Activated CD4-positive, alpha-beta T cell treated with anti-CD3 and anti-CD28 coated beads, Interleukin-2, amount 10 ng/mL, durations not matched to agents 7 days and 5 days (primary cell): ENCODE measurements around the gene NCBP1. TPM values are rescaled to one million over a fixed set of nuclear protein-coding genes. Genes with fewer than 3 reads are reported as not detected.
"Not testable (repeated sequence)": the region's sequence is repeated elsewhere in the genome, so short reads cannot be mapped to it uniquely, and the experiment has no call there.

Experiments used
- CTCF ChIA-PET: fragments of 350-600 bp; sonication (Branson Sonifier 250); formaldehyde crosslinking; loops from one replicate; lab custom pipeline; 2021; ENCODE audit warnings: antibody characterized with exemption; lab: Charles Lee
- POLR2A ChIA-PET: fragments of 350-600 bp; sonication (Branson Sonifier 250); formaldehyde crosslinking; loops from one replicate; lab custom pipeline; 2021; ENCODE audit warnings: antibody characterized with exemption; lab: Charles Lee
- DNase-seq: peaks from one replicate; pipeline ENCODE4 v3.0.0-alpha.2; 2020
- H3K27ac Mint-ChIP-seq: one replicate; pipeline ENCODE4 v1.8.0; 2021; ENCODE audit warnings: mild to moderate bottlenecking, moderate library complexity, mixed read lengths
- H3K27me3 Mint-ChIP-seq: one replicate; pipeline ENCODE4 v1.8.0; 2021; ENCODE audit warnings: mixed read lengths
- H3K36me3 Mint-ChIP-seq: one replicate; pipeline ENCODE4 v1.8.0; 2021; ENCODE audit warnings: low read depth, mixed read lengths
- H3K4me1 Mint-ChIP-seq: one replicate; pipeline ENCODE4 v1.8.0; 2021; ENCODE audit warnings: mixed read lengths
- H3K4me3 Mint-ChIP-seq: one replicate; pipeline ENCODE4 v1.8.0; 2021; ENCODE audit warnings: mild to moderate bottlenecking, moderate library complexity, mixed read lengths
- H3K9me3 Mint-ChIP-seq: one replicate; pipeline ENCODE4 v1.8.0; 2021; ENCODE audit warnings: mixed read lengths
- total RNA-seq, 2 experiments: library from RNA; stranded (reverse); gene quantifications; one replicate each; pipeline ENCODE4 v1.2.3, GENCODE V29; 2021

Gene NCBP1, protein sequence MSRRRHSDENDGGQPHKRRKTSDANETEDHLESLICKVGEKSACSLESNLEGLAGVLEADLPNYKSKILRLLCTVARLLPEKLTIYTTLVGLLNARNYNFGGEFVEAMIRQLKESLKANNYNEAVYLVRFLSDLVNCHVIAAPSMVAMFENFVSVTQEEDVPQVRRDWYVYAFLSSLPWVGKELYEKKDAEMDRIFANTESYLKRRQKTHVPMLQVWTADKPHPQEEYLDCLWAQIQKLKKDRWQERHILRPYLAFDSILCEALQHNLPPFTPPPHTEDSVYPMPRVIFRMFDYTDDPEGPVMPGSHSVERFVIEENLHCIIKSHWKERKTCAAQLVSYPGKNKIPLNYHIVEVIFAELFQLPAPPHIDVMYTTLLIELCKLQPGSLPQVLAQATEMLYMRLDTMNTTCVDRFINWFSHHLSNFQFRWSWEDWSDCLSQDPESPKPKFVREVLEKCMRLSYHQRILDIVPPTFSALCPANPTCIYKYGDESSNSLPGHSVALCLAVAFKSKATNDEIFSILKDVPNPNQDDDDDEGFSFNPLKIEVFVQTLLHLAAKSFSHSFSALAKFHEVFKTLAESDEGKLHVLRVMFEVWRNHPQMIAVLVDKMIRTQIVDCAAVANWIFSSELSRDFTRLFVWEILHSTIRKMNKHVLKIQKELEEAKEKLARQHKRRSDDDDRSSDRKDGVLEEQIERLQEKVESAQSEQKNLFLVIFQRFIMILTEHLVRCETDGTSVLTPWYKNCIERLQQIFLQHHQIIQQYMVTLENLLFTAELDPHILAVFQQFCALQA
- total RNA-seq: 10 to 100 TPM; 42.4 to 51.1 TPM

DNA sequence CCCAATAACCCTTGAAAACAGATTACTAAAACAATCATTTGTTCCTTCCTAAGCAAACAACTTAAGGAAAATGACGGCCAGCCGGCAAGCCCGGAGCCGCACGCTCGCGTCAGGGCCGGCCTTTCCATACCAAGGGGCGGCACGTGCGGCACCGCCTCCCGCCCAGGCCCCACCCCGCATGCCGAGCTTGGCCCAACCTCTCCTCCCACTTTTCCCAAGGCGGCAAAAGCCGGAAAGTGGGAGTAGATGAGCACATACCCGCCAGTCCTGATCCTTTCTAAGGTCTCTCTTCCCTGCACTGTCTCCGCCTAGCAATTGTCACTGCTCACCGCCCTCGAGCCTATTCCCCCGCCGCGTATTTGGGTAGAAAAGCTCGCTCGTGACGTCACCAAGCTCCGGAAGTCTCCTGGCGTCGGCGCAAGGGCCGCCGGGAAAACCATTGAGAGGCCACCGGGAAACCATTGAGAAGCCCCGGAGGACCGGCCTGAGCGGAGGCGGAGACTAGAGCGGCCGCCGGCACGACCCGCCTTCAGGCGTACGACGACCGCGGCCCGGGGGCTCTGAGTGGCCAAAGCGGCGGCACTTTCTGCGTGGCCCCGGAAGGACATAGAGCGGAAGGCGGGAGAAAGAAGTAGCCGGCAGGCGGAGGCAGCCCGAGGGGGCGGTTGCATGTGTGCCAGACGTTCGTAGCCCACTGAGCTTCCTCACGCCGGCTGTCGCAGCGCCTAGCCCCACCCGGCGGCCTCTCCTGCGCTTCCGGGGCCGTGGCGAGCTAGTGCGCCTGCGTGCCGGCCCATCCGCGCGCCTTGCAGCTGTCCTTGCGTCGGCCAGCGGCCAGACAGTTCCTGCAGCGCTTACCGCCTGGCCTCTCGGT, at the start of gene NCBP1, which contains the start of gene TSTD2:
Gene NCBP1 (plus strand): TSS at position 837 of the 874 bp plus-strand sequence. CDS start 61 bp downstream, outside the sequence.
Gene TSTD2 (minus strand): TSS at position 384 of the 874 bp plus-strand sequence. CDS start 5,806 bp downstream, outside the sequence.
- peak; percentile 96 for DNase-seq
- H3K9me3 Mint-ChIP-seq: no peaks in the 10 kb centered on the region
- H3K36me3 Mint-ChIP-seq: peaks cover 10% of the 10 kb centered on the region
- peaks cover 55% of the 10 kb centered on the region for H3K4me1 Mint-ChIP-seq
- H3K27me3 Mint-ChIP-seq: no peaks in the 10 kb centered on the region
- ChIA-PET POLR2A (interaction anchor here (0.5 to 1.1 kb wide), 5 partner anchors 17 to 395 kb away, joined by 3 to 4 read pairs (median 3); partner anchors contain the start of gene XPA), CTCF (interaction anchor here (0.6 to 2.3 kb wide), 14 partner anchors 10 to 588 kb away, joined by 3 to 10 read pairs (median 3); no protein-coding TSS in a partner anchor)
- peak within 1 kb of the TSS; percentile 93 for H3K4me3 Mint-ChIP-seq
- peak within 1 kb of the TSS; percentile 100 for H3K27ac Mint-ChIP-seq

DNA sequence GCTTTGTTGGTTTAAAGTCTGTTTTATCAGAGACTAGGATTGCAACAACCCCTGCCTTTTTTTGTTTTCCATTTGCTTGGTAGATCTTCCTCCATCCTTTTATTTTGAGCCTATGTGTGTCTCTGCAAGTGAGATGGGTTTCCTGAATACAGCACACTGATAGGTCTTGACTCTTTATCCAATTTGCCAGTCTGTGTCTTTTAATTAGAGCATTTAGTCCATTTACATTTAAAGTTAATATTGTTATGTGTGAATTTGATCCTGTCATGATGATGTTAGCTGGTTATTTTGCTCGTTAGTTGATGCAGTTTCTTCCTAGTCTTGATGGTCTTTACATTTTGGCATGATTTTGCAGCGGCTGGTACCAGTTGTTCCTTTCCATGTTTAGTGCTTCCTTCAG, 48.8 kb upstream of the NCBP1 start:
- CTCF ChIA-PET, POLR2A ChIA-PET, H3K4me1 Mint-ChIP-seq, H3K36me3 Mint-ChIP-seq, DNase-seq, H3K4me3 Mint-ChIP-seq, H3K27ac Mint-ChIP-seq, H3K9me3 Mint-ChIP-seq, H3K27me3 Mint-ChIP-seq: not testable (repeated sequence)

DNA sequence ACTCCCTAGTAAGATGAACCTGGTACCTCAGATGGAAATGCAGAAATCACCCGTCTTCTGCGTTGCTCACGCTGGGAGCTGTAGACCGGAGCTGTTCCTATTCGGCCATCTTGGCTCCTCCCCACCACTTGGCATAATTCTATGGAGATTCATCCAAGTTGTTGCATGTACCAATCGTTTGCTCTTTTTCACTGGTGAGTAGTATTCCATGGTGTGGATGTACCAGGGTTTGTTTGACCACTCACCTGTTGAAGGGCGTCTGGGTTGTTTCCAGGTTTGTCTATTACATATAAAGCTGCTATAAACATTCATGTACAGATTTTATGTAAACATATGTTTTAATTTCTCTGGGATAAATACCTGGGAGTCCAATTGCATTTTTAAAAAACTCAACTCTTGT, 46.7 kb upstream of the NCBP1 start:
- H3K27me3 Mint-ChIP-seq, H3K36me3 Mint-ChIP-seq, POLR2A ChIA-PET, H3K9me3 Mint-ChIP-seq, H3K4me1 Mint-ChIP-seq, CTCF ChIA-PET, DNase-seq, H3K27ac Mint-ChIP-seq, H3K4me3 Mint-ChIP-seq: not testable (repeated sequence)

DNA sequence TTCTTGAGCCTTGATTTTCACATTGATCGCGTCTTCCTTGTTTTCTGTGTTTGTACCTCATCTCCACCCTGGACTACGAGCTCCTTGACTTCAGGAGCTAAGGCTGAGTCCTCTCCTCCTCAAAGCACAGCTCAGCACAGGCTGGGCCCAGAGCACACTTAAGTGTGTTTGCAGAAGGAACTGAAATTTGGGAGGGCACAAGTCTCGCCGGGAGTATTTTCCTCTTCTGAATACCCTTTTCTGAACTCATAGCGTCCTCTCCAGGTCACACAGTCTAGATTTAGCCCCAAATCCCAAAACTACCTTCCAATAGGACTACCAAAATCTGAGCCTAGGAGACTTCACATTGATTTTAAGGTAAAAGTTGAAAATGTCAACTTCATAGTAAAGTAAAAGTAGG, 42.1 kb upstream of the NCBP1 start:
- no peak overlapping the region for H3K27ac Mint-ChIP-seq
- no peaks in the 10 kb centered on the region for H3K4me1 Mint-ChIP-seq
- ChIA-PET CTCF (no interaction called here), POLR2A (no interaction called here)
- no peaks in the 10 kb centered on the region for H3K36me3 Mint-ChIP-seq
- no peak overlapping the region for H3K4me3 Mint-ChIP-seq
- DNase-seq: no peak
- no peaks in the 10 kb centered on the region for H3K27me3 Mint-ChIP-seq
- peaks cover 9% of the 10 kb centered on the region for H3K9me3 Mint-ChIP-seq

DNA sequence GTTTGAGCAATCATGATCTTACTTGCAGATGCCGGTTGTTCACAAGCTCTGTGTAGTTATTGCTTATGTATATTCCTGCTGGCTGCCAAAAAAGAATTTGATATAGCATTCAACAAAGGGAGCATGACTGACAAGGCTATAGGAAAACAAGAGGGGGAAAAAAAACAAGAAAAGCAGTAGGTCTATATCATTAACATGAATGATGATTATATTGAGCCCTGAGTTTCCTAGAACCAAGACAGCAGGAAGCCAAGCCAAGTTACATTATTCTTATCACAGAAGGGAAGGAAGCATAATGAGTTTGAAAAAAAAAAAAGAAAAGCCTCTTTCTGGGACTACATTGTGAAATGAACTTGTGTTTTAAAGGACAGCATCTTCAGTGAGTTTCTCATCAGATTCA, 41.5 kb upstream of the NCBP1 start:
- POLR2A ChIA-PET: no interaction called here
- no peaks in the 10 kb centered on the region for H3K4me1 Mint-ChIP-seq
- peaks cover 5% of the 10 kb centered on the region for H3K9me3 Mint-ChIP-seq
- CTCF ChIA-PET: no interaction called here
- no peak overlapping the region for H3K27ac Mint-ChIP-seq
- no peak for DNase-seq
- no peaks in the 10 kb centered on the region for H3K27me3 Mint-ChIP-seq
- no peak overlapping the region for H3K4me3 Mint-ChIP-seq
- H3K36me3 Mint-ChIP-seq: no peaks in the 10 kb centered on the region

DNA sequence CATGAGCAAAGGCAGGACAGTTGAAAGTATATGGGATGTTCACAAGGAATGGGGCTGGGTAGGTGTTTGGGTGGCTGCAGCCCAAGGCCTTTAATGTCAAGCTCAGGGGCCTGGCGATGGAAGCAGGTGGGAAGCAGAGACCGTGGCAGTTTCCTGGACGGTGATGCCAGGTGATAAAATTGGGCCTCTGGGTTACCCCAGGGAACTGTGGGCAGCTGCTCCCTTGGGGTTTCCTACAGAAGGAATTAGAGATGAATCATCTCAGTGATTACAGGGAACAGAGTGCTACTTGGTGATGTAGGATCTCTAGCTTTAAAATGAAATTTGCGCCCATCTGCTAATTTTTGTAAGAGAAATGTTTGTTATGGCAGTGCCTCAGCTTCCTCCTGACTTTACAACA, 39.7 kb upstream of the NCBP1 start:
- H3K36me3 Mint-ChIP-seq: no peaks in the 10 kb centered on the region
- POLR2A ChIA-PET: no interaction called here
- H3K27ac Mint-ChIP-seq: no peak overlapping the region
- H3K4me1 Mint-ChIP-seq: peaks cover 8% of the 10 kb centered on the region
- CTCF ChIA-PET: interaction anchor here (0.9 to 1.6 kb wide), 3 partner anchors 15 to 22 kb away, joined by 3 to 6 read pairs (median 3); no protein-coding TSS in a partner anchor
- no peaks in the 10 kb centered on the region for H3K9me3 Mint-ChIP-seq
- no peak for DNase-seq
- no peak overlapping the region for H3K4me3 Mint-ChIP-seq
- H3K27me3 Mint-ChIP-seq: no peaks in the 10 kb centered on the region

- no peak for DNase-seq
- CTCF ChIA-PET: interaction anchor here (0.9 to 1.0 kb wide), 2 partner anchors 14 to 21 kb away, joined by 3 read pairs; no protein-coding TSS in a partner anchor
- no peaks in the 10 kb centered on the region for H3K36me3 Mint-ChIP-seq
- H3K4me3 Mint-ChIP-seq: no peak overlapping the region
- H3K4me1 Mint-ChIP-seq: peaks cover 9% of the 10 kb centered on the region
- no peaks in the 10 kb centered on the region for H3K27me3 Mint-ChIP-seq
- H3K9me3 Mint-ChIP-seq: no peaks in the 10 kb centered on the region
- no peak overlapping the region for H3K27ac Mint-ChIP-seq
- POLR2A ChIA-PET: no interaction called here
Observed at GRCh38 chr9:97594381-97594921, 39.2 kb upstream of the NCBP1 start.

- Mint-ChIP-seq H3K27me3 (no peaks in the 10 kb centered on the region), H3K4me1 (peaks cover 9% of the 10 kb centered on the region), H3K36me3 (peaks cover 10% of the 10 kb centered on the region), H3K9me3 (no peaks in the 10 kb centered on the region), H3K4me3 (no peak overlapping the region), H3K27ac (no peak overlapping the region)
- CTCF ChIA-PET: interaction anchor here (1.3 kb wide), 1 partner anchor 185 kb away, joined by 4 read pairs; the partner anchor contains the start of gene TDRD7
- no peak for DNase-seq
- POLR2A ChIA-PET: no interaction called here
Observed at GRCh38 chr9:97596906-97597305, 36.7 kb upstream of the NCBP1 start.

- Mint-ChIP-seq H3K4me1 (peaks cover 9% of the 10 kb centered on the region), H3K9me3 (no peaks in the 10 kb centered on the region), H3K4me3 (no peak overlapping the region), H3K27me3 (no peaks in the 10 kb centered on the region), H3K36me3 (peaks cover 15% of the 10 kb centered on the region), H3K27ac (no peak overlapping the region)
- ChIA-PET POLR2A (no interaction called here), CTCF (interaction anchor here (0.6 to 2.0 kb wide), 32 partner anchors 10 to 1646 kb away, joined by 3 to 17 read pairs (median 4); partner anchors contain the start of genes NCBP1, TDRD7, TMOD1 and TSTD2)
- DNase-seq: peak; percentile 86
Observed at GRCh38 chr9:97598461-97599288, 34.9 kb upstream of the NCBP1 start.

DNA sequence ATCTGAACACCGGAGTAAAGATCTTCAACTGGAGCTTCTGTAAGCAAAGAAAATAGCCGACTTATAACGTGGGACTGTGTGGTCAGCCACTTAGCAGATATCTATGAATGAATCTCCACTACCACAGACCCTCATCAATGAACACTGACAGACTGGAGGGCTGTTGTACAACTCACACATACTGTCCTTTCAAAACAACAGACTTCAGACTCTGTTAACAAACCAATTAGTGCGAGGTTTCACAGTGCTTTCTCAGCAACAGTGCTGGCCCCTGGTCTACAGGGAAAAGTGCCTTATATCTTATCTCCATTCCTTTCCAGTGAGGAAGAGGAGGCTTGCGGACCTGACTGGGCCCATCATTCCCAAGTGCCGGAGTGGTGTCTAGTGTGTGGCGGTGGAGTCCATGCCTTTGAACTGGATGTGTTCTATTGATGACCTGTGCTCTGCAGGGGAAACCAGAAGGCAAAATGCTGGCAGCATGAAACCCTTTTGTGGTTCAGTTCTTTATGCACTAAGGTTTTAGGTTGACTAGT, 34.2 kb upstream of the NCBP1 start:
- Mint-ChIP-seq H3K9me3 (no peaks in the 10 kb centered on the region), H3K4me1 (peaks cover 9% of the 10 kb centered on the region), H3K27ac (no peak overlapping the region), H3K4me3 (no peak overlapping the region), H3K27me3 (no peaks in the 10 kb centered on the region), H3K36me3 (peaks cover 15% of the 10 kb centered on the region)
- ChIA-PET POLR2A (no interaction called here), CTCF (interaction anchor here (0.6 to 2.0 kb wide), 28 partner anchors 10 to 743 kb away, joined by 3 to 17 read pairs (median 4); partner anchors contain the start of genes NCBP1, TDRD7, TMOD1 and TSTD2)
- no peak for DNase-seq
